ENCODE results near the gene LIPM.

Gene LIPM

DNA sequence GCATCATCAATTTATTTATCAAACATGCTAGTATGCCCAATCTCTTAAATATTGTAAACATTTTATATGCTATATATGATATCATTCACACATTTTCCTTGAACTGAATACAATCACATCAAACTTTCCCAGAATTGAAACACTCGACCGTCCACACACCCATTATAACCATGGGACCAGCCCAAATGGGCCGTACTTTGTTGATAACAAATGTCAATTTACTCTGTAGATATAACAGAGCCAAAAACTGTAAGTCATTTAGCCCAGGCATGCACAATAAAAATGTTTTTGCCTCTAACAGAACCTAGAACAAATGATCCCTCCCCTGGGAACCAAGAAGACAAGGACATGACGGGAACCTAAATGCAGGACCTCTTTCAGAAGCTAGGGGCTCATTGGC lies 49.8 kb downstream of the LIPM start:
- DNase-seq (ENCODE audit: low spot score) = no peak
- in situ Hi-C loops (cut with MboI; ENCODE audit: low sequenced_read_pairs, unreplicated experiment) = no loop called here
- TF ChIP-seq, protein P1, sequence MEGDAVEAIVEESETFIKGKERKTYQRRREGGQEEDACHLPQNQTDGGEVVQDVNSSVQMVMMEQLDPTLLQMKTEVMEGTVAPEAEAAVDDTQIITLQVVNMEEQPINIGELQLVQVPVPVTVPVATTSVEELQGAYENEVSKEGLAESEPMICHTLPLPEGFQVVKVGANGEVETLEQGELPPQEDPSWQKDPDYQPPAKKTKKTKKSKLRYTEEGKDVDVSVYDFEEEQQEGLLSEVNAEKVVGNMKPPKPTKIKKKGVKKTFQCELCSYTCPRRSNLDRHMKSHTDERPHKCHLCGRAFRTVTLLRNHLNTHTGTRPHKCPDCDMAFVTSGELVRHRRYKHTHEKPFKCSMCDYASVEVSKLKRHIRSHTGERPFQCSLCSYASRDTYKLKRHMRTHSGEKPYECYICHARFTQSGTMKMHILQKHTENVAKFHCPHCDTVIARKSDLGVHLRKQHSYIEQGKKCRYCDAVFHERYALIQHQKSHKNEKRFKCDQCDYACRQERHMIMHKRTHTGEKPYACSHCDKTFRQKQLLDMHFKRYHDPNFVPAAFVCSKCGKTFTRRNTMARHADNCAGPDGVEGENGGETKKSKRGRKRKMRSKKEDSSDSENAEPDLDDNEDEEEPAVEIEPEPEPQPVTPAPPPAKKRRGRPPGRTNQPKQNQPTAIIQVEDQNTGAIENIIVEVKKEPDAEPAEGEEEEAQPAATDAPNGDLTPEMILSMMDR (IDR thresholded peaks at IDR 0.05; ENCODE audit: borderline replicate concordance, control extremely low read depth, extremely low read depth, insufficient read depth, missing control alignments) = no peak

DNA sequence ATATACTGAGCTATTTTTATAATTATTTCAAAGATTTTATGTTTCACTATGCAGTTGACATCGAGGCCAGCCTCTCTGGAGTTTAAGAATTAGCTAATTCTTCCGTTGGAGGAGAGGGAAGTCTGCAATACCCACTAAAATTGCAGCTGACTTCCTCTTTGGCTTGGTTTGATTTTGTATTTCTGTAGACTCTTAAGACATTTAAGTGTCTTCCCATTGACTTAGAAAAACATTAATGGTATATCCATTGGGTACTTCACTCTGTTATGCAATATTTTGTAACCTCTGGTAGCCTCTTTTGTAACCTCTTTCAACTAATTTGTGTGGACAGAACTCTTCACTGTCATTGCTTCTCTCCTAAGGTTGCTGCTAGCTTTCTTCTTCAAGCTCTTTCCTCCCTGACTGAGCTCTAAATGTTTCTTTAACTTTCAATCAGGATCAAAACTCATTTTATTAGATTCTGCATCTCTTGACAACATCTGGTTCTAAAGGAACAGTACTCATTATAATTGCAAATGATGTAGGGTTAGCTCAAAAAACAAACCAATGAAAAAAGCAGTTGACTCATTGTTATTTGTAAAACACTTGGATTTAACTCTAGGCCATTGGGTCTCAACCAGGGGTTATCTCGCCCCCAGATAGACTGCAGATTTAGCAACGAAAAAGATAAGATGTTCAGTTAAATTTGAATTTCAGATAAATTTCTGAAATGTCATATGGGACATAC lies 50.8 kb downstream of the LIPM start:
- DNase-seq (ENCODE audit: low spot score) = no peak
- in situ Hi-C loops (cut with MboI; ENCODE audit: low sequenced_read_pairs, unreplicated experiment) = no loop called here
- TF ChIP-seq, protein P1 (IDR thresholded peaks at IDR 0.05; ENCODE audit: borderline replicate concordance, control extremely low read depth, extremely low read depth, insufficient read depth, missing control alignments) = no peak

DNA sequence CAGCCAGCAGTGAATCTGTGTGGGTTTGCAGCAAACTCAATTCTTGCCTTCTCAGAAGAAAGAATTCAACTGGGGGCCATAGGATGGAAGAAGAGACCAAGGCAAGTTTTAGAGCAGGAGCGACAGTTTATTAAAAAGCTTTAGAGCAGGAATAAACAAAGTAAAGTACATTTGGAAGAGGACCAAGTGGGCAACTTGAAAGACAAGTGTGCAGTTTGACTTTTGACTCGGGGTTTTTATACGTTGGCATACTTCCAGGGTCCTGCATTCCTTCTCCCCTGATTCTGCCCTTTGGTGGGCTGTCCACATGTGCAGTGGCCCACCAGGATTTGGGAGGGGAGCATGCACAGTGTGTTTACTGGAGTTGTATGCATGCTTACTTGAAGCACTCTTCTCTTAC lies 52.2 kb downstream of the LIPM start:
- in situ Hi-C loops (cut with MboI; ENCODE audit: low sequenced_read_pairs, unreplicated experiment) = no loop called here
- TF ChIP-seq, protein P1 (IDR thresholded peaks at IDR 0.05; ENCODE audit: borderline replicate concordance, control extremely low read depth, extremely low read depth, insufficient read depth, missing control alignments) = no peak
- no peak for DNase-seq (ENCODE audit: low spot score)

DNA sequence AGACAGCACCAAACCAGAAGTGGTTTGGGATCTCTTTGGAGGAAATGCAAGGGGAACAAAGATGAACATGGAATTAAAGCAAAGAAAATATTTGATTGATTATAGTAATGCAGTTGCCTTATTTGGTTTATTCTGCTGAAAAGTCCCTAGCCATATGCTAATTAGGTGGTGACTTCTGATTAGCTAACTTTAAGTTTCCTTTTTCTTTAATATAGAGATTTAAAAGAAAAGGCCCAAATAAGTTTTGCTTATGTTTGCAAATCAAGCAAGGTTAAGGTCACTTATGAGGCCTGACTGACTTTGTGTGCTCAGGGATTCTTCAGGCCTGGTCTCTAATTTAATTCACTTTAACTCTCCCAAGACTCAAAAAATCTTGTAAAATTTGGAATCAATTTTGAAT lies 55.3 kb downstream of the LIPM start:
- TF ChIP-seq, protein P1 (IDR thresholded peaks at IDR 0.05; ENCODE audit: borderline replicate concordance, control extremely low read depth, extremely low read depth, insufficient read depth, missing control alignments) = no peak
- no peak for DNase-seq (ENCODE audit: low spot score)
- in situ Hi-C loops (cut with MboI; ENCODE audit: low sequenced_read_pairs, unreplicated experiment) = no loop called here

DNA sequence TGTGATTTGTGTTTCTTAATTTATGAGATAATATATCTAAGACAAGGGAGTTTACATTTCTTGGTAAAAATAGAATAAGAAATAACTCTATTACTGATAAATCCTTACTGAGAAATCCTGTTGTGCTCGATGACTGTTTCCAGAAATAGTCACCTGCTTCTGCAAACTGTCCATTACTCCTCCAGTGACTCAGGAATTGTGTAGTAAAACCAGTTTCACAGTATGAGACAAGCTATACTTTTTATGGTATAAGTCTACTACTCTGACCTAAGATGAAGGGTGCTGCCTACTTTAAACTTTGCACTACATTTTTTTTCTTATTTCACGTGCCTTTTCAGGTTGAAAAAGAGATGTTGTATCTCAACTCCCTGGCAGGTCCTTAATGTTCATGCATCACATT lies 56.0 kb downstream of the LIPM start:
- DNase-seq (ENCODE audit: low spot score) = no peak
- in situ Hi-C loops (cut with MboI; ENCODE audit: low sequenced_read_pairs, unreplicated experiment) = no loop called here

DNA sequence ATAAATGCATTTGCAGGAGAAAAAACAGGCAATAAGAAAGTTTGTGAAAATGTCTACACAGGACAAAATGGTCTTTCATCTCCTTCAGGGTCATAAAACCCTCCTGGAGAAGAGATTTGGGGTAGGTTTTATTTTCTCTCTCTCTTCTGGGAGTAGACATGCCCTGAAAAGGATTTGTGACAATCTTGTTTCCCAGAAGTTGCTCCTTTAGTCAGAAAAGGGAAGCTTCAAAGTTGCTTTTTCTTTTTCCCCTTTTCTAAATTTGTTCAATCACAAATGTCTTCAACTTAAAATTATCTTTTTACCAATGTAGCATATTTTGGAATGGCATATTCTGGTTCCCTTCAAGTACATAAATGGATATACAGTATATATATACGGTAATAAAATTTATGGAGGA lies 58.5 kb downstream of the LIPM start:
- no peak for DNase-seq (ENCODE audit: low spot score)
- in situ Hi-C loops (cut with MboI; ENCODE audit: low sequenced_read_pairs, unreplicated experiment) = no loop called here
- TF ChIP-seq, protein P1 (IDR thresholded peaks at IDR 0.05; ENCODE audit: borderline replicate concordance, control extremely low read depth, extremely low read depth, insufficient read depth, missing control alignments) = no peak

More for the DNA sequence above, 56.0 kb downstream of the LIPM start:
- TF ChIP-seq, protein P1 (IDR thresholded peaks at IDR 0.05; ENCODE audit: borderline replicate concordance, control extremely low read depth, extremely low read depth, insufficient read depth, missing control alignments) = no peak
